ENCODE data around the gene CFAP100.

Gene CFAP100

GRCh38 chr3:126480206-126480605 is 85.5 kb downstream of the CFAP100 start:
- H3K27me3 ChIP-seq (ENCODE audit: insufficient read depth, low read length) = no peaks in the 10 kb centered on the region
- peaks cover 19% of the 10 kb centered on the region for H3K4me1 ChIP-seq (ENCODE audit: insufficient read depth, low read length)
- H3K27ac ChIP-seq (ENCODE audit: low read depth, low read length) = no peak overlapping the region
- H3K9ac ChIP-seq (ENCODE audit: low read depth, low read length) = no peak overlapping the region
- H3K9me3 ChIP-seq (ENCODE audit: insufficient read depth, low read depth, low read length) = no peaks in the 10 kb centered on the region
- no peaks in the 10 kb centered on the region for H3K36me3 ChIP-seq (ENCODE audit: insufficient read depth, low read length)
- no peak overlapping the region for H3K4me3 ChIP-seq (ENCODE audit: low read length)
- WGBS = 92% methylated on average over 5 of the region's 5 CpGs

- Histone ChIP-seq H3K36me3 (ENCODE audit: insufficient read depth, low read length) (no peaks in the 10 kb centered on the region), H3K27ac (ENCODE audit: low read depth, low read length) (no peak overlapping the region), H3K27me3 (ENCODE audit: insufficient read depth, low read length) (no peaks in the 10 kb centered on the region), H3K4me1 (ENCODE audit: insufficient read depth, low read length) (peaks cover 26% of the 10 kb centered on the region), H3K4me3 (ENCODE audit: low read length) (no peak overlapping the region), H3K9ac (ENCODE audit: low read depth, low read length) (0 out of 2 replicates have a peak overlapping the region, but pooled peaks have one; percentile 29), H3K9me3 (ENCODE audit: insufficient read depth, low read depth, low read length) (no peaks in the 10 kb centered on the region)
- 90% methylated on average over 8 of the region's 8 CpGs for WGBS
Measured at GRCh38 chr3:126480861-126481260, 86.2 kb downstream of the CFAP100 start.

GRCh38 chr3:126481808-126482502 is 87.2 kb downstream of the CFAP100 start:
- Histone ChIP-seq H3K36me3 (ENCODE audit: insufficient read depth, low read length) (no peaks in the 10 kb centered on the region), H3K4me3 (ENCODE audit: low read length) (no peak overlapping the region), H3K9me3 (ENCODE audit: insufficient read depth, low read depth, low read length) (no peaks in the 10 kb centered on the region), H3K9ac (ENCODE audit: low read depth, low read length) (no peak overlapping the region), H3K4me1 (ENCODE audit: insufficient read depth, low read length) (peaks cover 23% of the 10 kb centered on the region), H3K27ac (ENCODE audit: low read depth, low read length) (no peak overlapping the region), H3K27me3 (ENCODE audit: insufficient read depth, low read length) (no peaks in the 10 kb centered on the region)
- 93% methylated on average over 16 of the region's 16 CpGs for WGBS

GRCh38 chr3:126482503-126483255 is 88.0 kb downstream of the CFAP100 start:
- H3K4me1 ChIP-seq (ENCODE audit: insufficient read depth, low read length) = peaks cover 18% of the 10 kb centered on the region
- H3K27ac ChIP-seq (ENCODE audit: low read depth, low read length) = no peak overlapping the region
- 85% methylated on average over 15 of the region's 15 CpGs for WGBS
- H3K9ac ChIP-seq (ENCODE audit: low read depth, low read length) = no peak overlapping the region
- no peaks in the 10 kb centered on the region for H3K36me3 ChIP-seq (ENCODE audit: insufficient read depth, low read length)
- H3K9me3 ChIP-seq (ENCODE audit: insufficient read depth, low read depth, low read length) = no peaks in the 10 kb centered on the region
- H3K4me3 ChIP-seq (ENCODE audit: low read length) = no peak overlapping the region
- H3K27me3 ChIP-seq (ENCODE audit: insufficient read depth, low read length) = no peaks in the 10 kb centered on the region

GRCh38 chr3:126483321-126483761 is 88.6 kb downstream of the CFAP100 start:
- no peak overlapping the region for H3K4me3 ChIP-seq (ENCODE audit: low read length)
- no peaks in the 10 kb centered on the region for H3K9me3 ChIP-seq (ENCODE audit: insufficient read depth, low read depth, low read length)
- H3K27me3 ChIP-seq (ENCODE audit: insufficient read depth, low read length) = no peaks in the 10 kb centered on the region
- H3K27ac ChIP-seq (ENCODE audit: low read depth, low read length) = no peak overlapping the region
- H3K9ac ChIP-seq (ENCODE audit: low read depth, low read length) = no peak overlapping the region
- peaks cover 18% of the 10 kb centered on the region for H3K4me1 ChIP-seq (ENCODE audit: insufficient read depth, low read length)
- H3K36me3 ChIP-seq (ENCODE audit: insufficient read depth, low read length) = no peaks in the 10 kb centered on the region
- WGBS = 91% methylated on average over 14 of the region's 14 CpGs

- no peak overlapping the region for H3K27ac ChIP-seq (ENCODE audit: low read depth, low read length)
- H3K9me3 ChIP-seq (ENCODE audit: insufficient read depth, low read depth, low read length) = no peaks in the 10 kb centered on the region
- no peak overlapping the region for H3K9ac ChIP-seq (ENCODE audit: low read depth, low read length)
- WGBS = 80% methylated on average over 3 of the region's 3 CpGs
- H3K4me1 ChIP-seq (ENCODE audit: insufficient read depth, low read length) = peaks cover 18% of the 10 kb centered on the region
- no peaks in the 10 kb centered on the region for H3K36me3 ChIP-seq (ENCODE audit: insufficient read depth, low read length)
- no peaks in the 10 kb centered on the region for H3K27me3 ChIP-seq (ENCODE audit: insufficient read depth, low read length)
- no peak overlapping the region for H3K4me3 ChIP-seq (ENCODE audit: low read length)
Measured at GRCh38 chr3:126484148-126484547, 89.4 kb downstream of the CFAP100 start.

GRCh38 chr3:126484662-126485061 is 90.0 kb downstream of the CFAP100 start:
- H3K27ac ChIP-seq (ENCODE audit: low read depth, low read length) = peak overlapping the region; percentile 31
- no peak overlapping the region for H3K4me3 ChIP-seq (ENCODE audit: low read length)
- no peak overlapping the region for H3K9ac ChIP-seq (ENCODE audit: low read depth, low read length)
- no peaks in the 10 kb centered on the region for H3K36me3 ChIP-seq (ENCODE audit: insufficient read depth, low read length)
- H3K27me3 ChIP-seq (ENCODE audit: insufficient read depth, low read length) = no peaks in the 10 kb centered on the region
- no peaks in the 10 kb centered on the region for H3K9me3 ChIP-seq (ENCODE audit: insufficient read depth, low read depth, low read length)
- 56% methylated on average over 3 of the region's 3 CpGs for WGBS
- peaks cover 18% of the 10 kb centered on the region for H3K4me1 ChIP-seq (ENCODE audit: insufficient read depth, low read length)

- H3K27me3 ChIP-seq (ENCODE audit: insufficient read depth, low read length) = no peaks in the 10 kb centered on the region
- H3K36me3 ChIP-seq (ENCODE audit: insufficient read depth, low read length) = no peaks in the 10 kb centered on the region
- no peak overlapping the region for H3K9ac ChIP-seq (ENCODE audit: low read depth, low read length)
- peak overlapping the region; percentile 31 for H3K27ac ChIP-seq (ENCODE audit: low read depth, low read length)
- no peaks in the 10 kb centered on the region for H3K9me3 ChIP-seq (ENCODE audit: insufficient read depth, low read depth, low read length)
- peaks cover 18% of the 10 kb centered on the region for H3K4me1 ChIP-seq (ENCODE audit: insufficient read depth, low read length)
- no peak overlapping the region for H3K4me3 ChIP-seq (ENCODE audit: low read length)
- 57% methylated on average over 7 of the region's 8 CpGs for WGBS
Measured at GRCh38 chr3:126485176-126485897, 90.6 kb downstream of the CFAP100 start.

GRCh38 chr3:126485956-126486355 is 91.2 kb downstream of the CFAP100 start:
- Histone ChIP-seq H3K27ac (ENCODE audit: low read depth, low read length) (no peak overlapping the region), H3K9me3 (ENCODE audit: insufficient read depth, low read depth, low read length) (no peaks in the 10 kb centered on the region), H3K27me3 (ENCODE audit: insufficient read depth, low read length) (no peaks in the 10 kb centered on the region), H3K36me3 (ENCODE audit: insufficient read depth, low read length) (no peaks in the 10 kb centered on the region), H3K9ac (ENCODE audit: low read depth, low read length) (no peak overlapping the region), H3K4me3 (ENCODE audit: low read length) (no peak overlapping the region), H3K4me1 (ENCODE audit: insufficient read depth, low read length) (peaks cover 18% of the 10 kb centered on the region)
- WGBS = 98% methylated on average over 9 of the region's 9 CpGs

Data from HUES64 (cell line).